ENCODE results near the gene RPS6KC1. TPM values are rescaled to one million over a fixed set of nuclear protein-coding genes. Genes with fewer than 3 reads are reported as not detected.

The RPS6KC1 gene
- total RNA-seq, 4 donors from 2014 or later, result 16.1 to 22.6 (median 21.4) TPM

- ATAC-seq (ENCODE audit: low FRiP score), result no peak
- TF ChIP-seq CTCF (IDR thresholded peaks at IDR 0.05), result no peak
- no peak for DNase-seq (ENCODE audit: low spot score)
Observed at GRCh38 chr1:213166852-213167251, 115.8 kb downstream of the RPS6KC1 start.

GRCh38 chr1:213171711-213172110 is 120.7 kb downstream of the RPS6KC1 start:
- ATAC-seq (ENCODE audit: low FRiP score) (no peak), DNase-seq (ENCODE audit: low spot score) (no peak)

GRCh38 chr1:213176341-213176740 is 125.3 kb downstream of the RPS6KC1 start:
- TF ChIP-seq CTCF (IDR thresholded peaks at IDR 0.05), result no peak
- DNase-seq (ENCODE audit: low spot score) (no peak), ATAC-seq (ENCODE audit: low FRiP score) (no peak)

More at GRCh38 chr1:213171711-213172110, 120.7 kb downstream of the RPS6KC1 start:
- TF ChIP-seq CTCF (IDR thresholded peaks at IDR 0.05), result no peak

- no peak for TF ChIP-seq CTCF (IDR thresholded peaks at IDR 0.05)
- ATAC-seq (ENCODE audit: low FRiP score) (no peak), DNase-seq (ENCODE audit: low spot score) (no peak)
Observed at GRCh38 chr1:213179784-213180183, 128.7 kb downstream of the RPS6KC1 start.

- TF ChIP-seq CTCF (IDR thresholded peaks at IDR 0.05), result no peak
- DNase-seq (ENCODE audit: low spot score) (no peak), ATAC-seq (ENCODE audit: low FRiP score) (no peak)
Observed at GRCh38 chr1:213180833-213181232, 129.8 kb downstream of the RPS6KC1 start.

GRCh38 chr1:213183036-213183672 is 132.1 kb downstream of the RPS6KC1 start:
- ATAC-seq (ENCODE audit: low FRiP score) (no peak), DNase-seq (ENCODE audit: low spot score) (no peak)
- TF ChIP-seq CTCF (IDR thresholded peaks at IDR 0.05), result no peak

GRCh38 chr1:213186168-213186567 is 135.1 kb downstream of the RPS6KC1 start:
- DNase-seq (ENCODE audit: low spot score) (no peak), ATAC-seq (ENCODE audit: low FRiP score) (no peak)

More at GRCh38 chr1:213186168-213186567, 135.1 kb downstream of the RPS6KC1 start:
- no peak for TF ChIP-seq CTCF (IDR thresholded peaks at IDR 0.05)
